ENCODE results near the gene USP40.

USP40 gene

GRCh38 chr2:233497692-233498091, 68.9 kb downstream of the USP40 start:
- no peak overlapping the region for H3K4me3 ChIP-seq (ENCODE audit: low read depth, low read length)
- DNase-seq (ENCODE audit: low read depth), result no peak

GRCh38 chr2:233495503-233496496, 70.8 kb downstream of the USP40 start:
- TF ChIP-seq CTCF (IDR thresholded peaks at IDR 0.05; ENCODE audit: control insufficient read depth, extremely low read depth, insufficient read depth), result no peak
- no peak overlapping the region for H3K4me3 ChIP-seq (ENCODE audit: low read depth, low read length)
- DNase-seq (ENCODE audit: low read depth), result peak; percentile 32

More at GRCh38 chr2:233497692-233498091, 68.9 kb downstream of the USP40 start:
- TF ChIP-seq CTCF (IDR thresholded peaks at IDR 0.05; ENCODE audit: control insufficient read depth, extremely low read depth, insufficient read depth), result no peak

GRCh38 chr2:233492751-233493150, 73.8 kb downstream of the USP40 start:
- DNase-seq (ENCODE audit: low read depth), result no peak
- no peak overlapping the region for H3K4me3 ChIP-seq (ENCODE audit: low read depth, low read length)
- no peak for TF ChIP-seq CTCF (IDR thresholded peaks at IDR 0.05; ENCODE audit: control insufficient read depth, extremely low read depth, insufficient read depth)

GRCh38 chr2:233492078-233492477, 74.5 kb downstream of the USP40 start:
- H3K4me3 ChIP-seq (ENCODE audit: low read depth, low read length), result no peak overlapping the region
- no peak for DNase-seq (ENCODE audit: low read depth)
- TF ChIP-seq CTCF (IDR thresholded peaks at IDR 0.05; ENCODE audit: control insufficient read depth, extremely low read depth, insufficient read depth), result no peak

GRCh38 chr2:233491326-233491725, 75.3 kb downstream of the USP40 start:
- DNase-seq (ENCODE audit: low read depth), result no peak
- TF ChIP-seq CTCF (IDR thresholded peaks at IDR 0.05; ENCODE audit: control insufficient read depth, extremely low read depth, insufficient read depth), result no peak
- H3K4me3 ChIP-seq (ENCODE audit: low read depth, low read length), result no peak overlapping the region

GRCh38 chr2:233490831-233491230, 75.8 kb downstream of the USP40 start:
- no peak for DNase-seq (ENCODE audit: low read depth)

More at GRCh38 chr2:233490831-233491230, 75.8 kb downstream of the USP40 start:
- no peak overlapping the region for H3K4me3 ChIP-seq (ENCODE audit: low read depth, low read length)
- TF ChIP-seq CTCF (IDR thresholded peaks at IDR 0.05; ENCODE audit: control insufficient read depth, extremely low read depth, insufficient read depth), result no peak

Measured in LNCaP clone FGC (cell line).